Activated effector memory CD4-positive, alpha-beta T cell treated with anti-CD3 and anti-CD28 coated beads, Interleukin-2, amount 50 U/mL, for 16 hours (primary cell): Measurements from ENCODE around the gene DERL3.

Experiments
- DNase-seq: peaks from one replicate; pipeline ENCODE4 v3.0.0-alpha.2; 2020

The DERL3 gene

GRCh38 chr22:23829845-23830372 lies 8.9 kb downstream of the DERL3 start:
- DNase-seq: no peak

- peak; percentile 50 for DNase-seq
Measured at GRCh38 chr22:23828800-23829680, 9.8 kb downstream of the DERL3 start.

GRCh38 chr22:23827351-23827995 lies 11.3 kb downstream of the DERL3 start:
- peak; percentile 53 for DNase-seq

GRCh38 chr22:23826510-23827350 lies 12.1 kb downstream of the DERL3 start:
- DNase-seq: peak; percentile 54

GRCh38 chr22:23825246-23825905 lies 13.4 kb downstream of the DERL3 start:
- peak; percentile 38 for DNase-seq

GRCh38 chr22:23824476-23825245 lies 14.1 kb downstream of the DERL3 start:
- peak; percentile 46 for DNase-seq

- peak; percentile 56 for DNase-seq
Measured at GRCh38 chr22:23823331-23823791, 15.4 kb downstream of the DERL3 start.

- DNase-seq: no peak
Measured at GRCh38 chr22:23822101-23822671, 16.6 kb downstream of the DERL3 start.

GRCh38 chr22:23820748-23821211 lies 18.0 kb downstream of the DERL3 start:
- no peak for DNase-seq

- no peak for DNase-seq
Measured at GRCh38 chr22:23818541-23818940, 20.3 kb downstream of the DERL3 start.

GRCh38 chr22:23817146-23817545 lies 21.7 kb downstream of the DERL3 start:
- no peak for DNase-seq

GRCh38 chr22:23816156-23816976 lies 22.4 kb downstream of the DERL3 start:
- DNase-seq: no peak

- no peak for DNase-seq
Measured at GRCh38 chr22:23815541-23816155, 23.2 kb downstream of the DERL3 start.

- DNase-seq: no peak
Measured at GRCh38 chr22:23812378-23812777, 26.4 kb downstream of the DERL3 start.

- DNase-seq: no peak
Measured at GRCh38 chr22:23806837-23807236, 32.0 kb downstream of the DERL3 start.

- no peak for DNase-seq
Measured at GRCh38 chr22:23804781-23805291, 34.0 kb downstream of the DERL3 start.

- no peak for DNase-seq
Measured at GRCh38 chr22:23803001-23803819, 35.6 kb downstream of the DERL3 start.

GRCh38 chr22:23801886-23802377 lies 36.9 kb downstream of the DERL3 start:
- no peak for DNase-seq
